Upper lobe of left lung (tissue), 4 donors: ENCODE data around the gene ABCA8.

Source experiments
- CTCF ChIP-seq, 6 experiments: fragments of 450-650 bp in 4 of 6; fragments of 200-600 bp in 2 of 6; sonication (generic) in 2 of 6; IDR thresholded peaks; one replicate each; pipeline ENCODE4 v1.5.1; 2016 to 2019; ENCODE audit warnings: antibody characterized with exemption in 6 of 6
- EP300 ChIP-seq, 4 donors: sonication (generic); formaldehyde crosslinking; IDR thresholded peaks; one replicate each; pipeline ENCODE4 v1.5.1; 2017; ENCODE audit warnings: antibody characterized with exemption in 4 of 4, control low read depth in 2 of 4
- POLR2A ChIP-seq, 4 donors: fragments of 450-650 bp; IDR thresholded peaks; one replicate each; pipeline ENCODE4 v1.5.1; 2016 to 2017; ENCODE audit warnings: antibody characterized with exemption in 4 of 4, mild to moderate bottlenecking in 2 of 4
- POLR2AphosphoS5 ChIP-seq, 2 donors: sonication (generic); formaldehyde crosslinking; IDR thresholded peaks; one replicate each; pipeline ENCODE4 v1.5.1; 2017; ENCODE audit warnings: antibody characterized with exemption in 2 of 2

- TF ChIP-seq POLR2AphosphoS5 (IDR thresholded peaks at IDR 0.05) (no peak), CTCF (IDR thresholded peaks at IDR 0.05) (no peak), POLR2A (IDR thresholded peaks at IDR 0.05) (no peak), EP300 (IDR thresholded peaks at IDR 0.05) (no peak)
Observed at GRCh38 chr17:68942389-68942788, 12.8 kb downstream of the ABCA8 start.
